Middle frontal gyrus (tissue), 1 donor: ENCODE data around the gene RAD51B.
"Not testable (repeated sequence)": the region's sequence is repeated elsewhere in the genome, so short reads cannot be mapped to it uniquely, and the experiment has no call there.

Experiments
- DNase-seq: peaks from one replicate; pipeline ENCODE4 v3.0.0-alpha.2; 2015; ENCODE audit warnings: low spot score; ENCODE audit errors: extremely low spot score

The RAD51B gene

GRCh38 chr14:68759017-68759560 is 939.5 kb downstream of the RAD51B start:
- no peak for DNase-seq

GRCh38 chr14:68759937-68760336 is 940.4 kb downstream of the RAD51B start:
- no peak for DNase-seq

GRCh38 chr14:68760761-68761160 is 941.2 kb downstream of the RAD51B start:
- no peak for DNase-seq

GRCh38 chr14:68761391-68761790 is 941.8 kb downstream of the RAD51B start:
- no peak for DNase-seq

- no peak for DNase-seq
Observed at GRCh38 chr14:68762953-68763764, 943.6 kb downstream of the RAD51B start.

- DNase-seq, result not testable (repeated sequence)
Observed at GRCh38 chr14:68763843-68764242, 944.3 kb downstream of the RAD51B start.

GRCh38 chr14:68766299-68767247 is 947.0 kb downstream of the RAD51B start:
- no peak for DNase-seq

GRCh38 chr14:68767248-68767645 is 947.7 kb downstream of the RAD51B start:
- DNase-seq, result no peak

- no peak for DNase-seq
Observed at GRCh38 chr14:68768316-68768715, 948.7 kb downstream of the RAD51B start.

GRCh38 chr14:68770051-68770450 is 950.5 kb downstream of the RAD51B start:
- no peak for DNase-seq

GRCh38 chr14:68770553-68771286 is 951.1 kb downstream of the RAD51B start:
- DNase-seq, result no peak

- DNase-seq, result no peak
Observed at GRCh38 chr14:68771631-68772030, 952.1 kb downstream of the RAD51B start.

- no peak for DNase-seq
Observed at GRCh38 chr14:68772761-68773381, 953.3 kb downstream of the RAD51B start.

- DNase-seq, result no peak
Observed at GRCh38 chr14:68774771-68775613, 955.4 kb downstream of the RAD51B start.

- DNase-seq, result no peak
Observed at GRCh38 chr14:68775614-68776126, 956.1 kb downstream of the RAD51B start.

GRCh38 chr14:68777644-68778043 is 958.1 kb downstream of the RAD51B start:
- DNase-seq, result no peak
